Measurements from ENCODE around the gene MS4A2. TPM values are rescaled to one million over a fixed set of nuclear protein-coding genes. Genes with fewer than 3 reads are reported as not detected.
"Not testable (repeated sequence)": the region's sequence is repeated elsewhere in the genome, so short reads cannot be mapped to it uniquely, and the experiment has no call there.

Gene MS4A2
- total RNA-seq, result not detected in 2 replicates

- intact Hi-C loops (cut with micrococcal nuclease), result no loop called here
Observed at GRCh38 chr11:60088364-60088763, at the start of gene MS4A2. Gene MS4A2, plus strand, starts transcription at chr11:60088664. Its CDS starts 102 bp downstream, at chr11:60088766.

DNA sequence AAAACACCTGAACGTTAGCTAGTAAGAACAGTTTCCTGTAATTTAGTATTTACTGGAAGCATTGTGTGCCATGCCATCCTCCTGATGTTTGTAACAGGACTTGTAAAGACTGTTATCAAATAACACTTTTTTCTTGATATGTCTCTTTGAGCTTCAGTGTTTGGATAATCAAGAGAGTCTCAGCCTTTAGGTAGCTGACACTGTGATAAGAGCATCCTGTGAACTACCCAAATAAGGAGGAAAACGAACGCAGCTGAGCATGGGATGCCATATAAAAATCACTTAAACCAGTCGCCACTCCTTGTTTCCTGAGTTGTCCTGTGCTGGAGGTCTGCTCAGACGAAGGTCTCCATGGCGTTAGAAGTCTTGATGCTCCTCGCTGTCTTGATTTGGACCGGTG, 48.4 kb upstream of the MS4A2 start, which contains the start of gene OOSP2:
Gene OOSP2, plus strand, starts transcription at position 301 of the 400 bp plus-strand sequence. Its CDS starts 51 bp downstream, at position 352.
- intact Hi-C loops (cut with micrococcal nuclease), result no loop called here

DNA sequence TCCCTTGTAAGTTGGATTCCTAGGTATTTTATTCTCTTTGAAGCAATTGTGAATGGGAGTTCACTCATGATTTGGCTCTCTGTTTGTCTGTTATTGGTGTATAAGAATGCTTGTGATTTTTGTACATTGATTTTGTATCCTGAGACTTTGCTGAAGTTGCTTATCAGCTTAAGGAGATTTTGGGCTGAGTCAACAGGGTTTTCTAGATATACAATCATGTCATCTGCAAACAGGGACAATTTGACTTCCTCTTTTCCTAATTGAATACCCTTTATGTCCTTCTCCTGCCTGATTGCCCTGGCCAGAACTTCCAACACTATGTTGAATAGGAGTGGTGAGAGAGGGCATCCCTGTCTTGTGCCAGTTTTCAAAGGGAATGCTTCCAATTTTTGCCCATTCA, 38.0 kb upstream of the MS4A2 start:
- intact Hi-C loops (cut with micrococcal nuclease), result not testable (repeated sequence)

DNA sequence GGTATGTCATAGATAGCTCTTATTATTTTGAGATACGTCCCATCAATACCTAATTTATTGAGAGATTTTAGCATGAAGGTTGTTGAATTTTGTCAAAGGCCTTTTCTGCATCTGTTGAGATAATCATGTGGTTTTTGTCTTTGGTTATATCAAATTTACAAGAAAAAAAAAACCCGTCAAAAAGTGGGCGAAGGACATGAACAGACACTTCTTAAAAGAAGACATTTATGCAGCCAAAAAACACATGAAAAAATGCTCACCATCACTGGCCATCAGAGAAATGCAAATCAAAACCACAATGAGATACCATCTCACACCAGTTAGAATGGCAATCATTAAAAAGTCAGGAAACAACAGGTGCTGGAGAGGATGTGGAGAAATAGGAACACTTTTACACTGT, 37.6 kb upstream of the MS4A2 start:
- intact Hi-C loops (cut with micrococcal nuclease), result not testable (repeated sequence)

GRCh38 chr11:60056349-60056969, 32.0 kb upstream of the MS4A2 start, which contains the start of gene MS4A3:
Gene MS4A3, plus strand, starts transcription at chr11:60056665. Its CDS starts 4,496 bp downstream, at chr11:60061161.
- intact Hi-C loops (cut with micrococcal nuclease), result no loop called here

GRCh38 chr11:60059052-60059451, 29.4 kb upstream of the MS4A2 start:
- intact Hi-C loops (cut with micrococcal nuclease), result no loop called here

DNA sequence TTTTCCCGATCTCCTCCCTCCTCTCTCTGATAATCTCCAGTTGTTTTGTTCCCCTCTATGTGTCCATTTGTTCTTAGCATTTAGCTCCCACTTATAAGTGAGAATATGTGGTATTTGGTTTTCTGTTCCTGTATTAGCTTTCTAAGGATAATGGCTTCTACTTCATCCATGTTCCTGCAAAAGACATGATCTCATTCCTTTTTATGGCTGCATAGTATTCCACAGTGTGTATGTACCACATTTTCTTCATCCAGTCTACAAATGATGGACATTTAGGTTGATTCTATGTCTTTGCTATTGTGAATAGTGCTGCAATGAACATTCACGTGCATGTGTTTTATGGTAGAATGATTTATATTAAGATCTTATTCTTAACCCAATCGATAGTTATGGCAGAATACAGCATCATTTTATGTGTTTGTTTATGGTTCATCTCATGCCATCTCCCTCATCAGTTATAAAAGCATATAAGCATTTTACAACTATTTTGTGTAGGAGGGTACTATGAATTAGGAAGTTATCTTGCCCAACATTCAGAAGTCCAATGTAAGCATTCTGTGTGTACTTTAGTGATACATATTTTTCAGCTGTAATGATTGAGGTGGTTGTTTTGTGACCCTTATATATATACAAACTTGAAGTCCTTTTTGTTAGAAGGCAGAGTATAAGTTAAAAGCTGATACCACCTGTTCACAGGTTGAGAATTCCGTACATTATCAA, 28.8 kb upstream of the MS4A2 start:
- intact Hi-C loops (cut with micrococcal nuclease), result no loop called here

GRCh38 chr11:60064111-60064510, 24.4 kb upstream of the MS4A2 start:
- intact Hi-C loops (cut with micrococcal nuclease), result no loop called here

- intact Hi-C loops (cut with micrococcal nuclease), result no loop called here
Observed at GRCh38 chr11:60065801-60066200, 22.7 kb upstream of the MS4A2 start.

- intact Hi-C loops (cut with micrococcal nuclease), result no loop called here
Observed at GRCh38 chr11:60069450-60069849, 19.0 kb upstream of the MS4A2 start.

GRCh38 chr11:60071644-60072043, 16.8 kb upstream of the MS4A2 start:
- intact Hi-C loops (cut with micrococcal nuclease), result not testable (repeated sequence)

GRCh38 chr11:60077216-60077817, 11.1 kb upstream of the MS4A2 start:
- intact Hi-C loops (cut with micrococcal nuclease), result no loop called here

GRCh38 chr11:60077981-60078380, 10.5 kb upstream of the MS4A2 start:
- intact Hi-C loops (cut with micrococcal nuclease), result no loop called here

DNA sequence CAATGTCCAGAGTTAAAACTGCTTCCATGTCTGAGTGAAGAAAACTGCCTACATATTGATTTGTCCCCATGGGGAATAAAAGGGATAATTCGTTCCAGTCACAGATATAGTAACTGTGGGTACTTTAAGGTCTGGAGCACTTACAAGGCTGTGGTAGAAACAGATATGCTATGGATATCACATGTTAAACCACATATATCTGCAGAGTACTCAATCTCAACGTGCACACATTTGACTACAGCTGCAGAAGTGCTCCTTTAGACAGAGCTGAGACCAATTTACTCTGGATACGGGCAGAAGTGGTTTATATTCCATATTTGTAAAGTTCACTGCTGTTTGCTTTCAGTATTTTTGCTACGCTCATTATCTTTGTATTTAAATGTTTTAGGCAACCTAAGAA, 9.7 kb upstream of the MS4A2 start:
- intact Hi-C loops (cut with micrococcal nuclease), result no loop called here

- intact Hi-C loops (cut with micrococcal nuclease), result no loop called here
Observed at GRCh38 chr11:60080535-60080934, 7.9 kb upstream of the MS4A2 start.

DNA sequence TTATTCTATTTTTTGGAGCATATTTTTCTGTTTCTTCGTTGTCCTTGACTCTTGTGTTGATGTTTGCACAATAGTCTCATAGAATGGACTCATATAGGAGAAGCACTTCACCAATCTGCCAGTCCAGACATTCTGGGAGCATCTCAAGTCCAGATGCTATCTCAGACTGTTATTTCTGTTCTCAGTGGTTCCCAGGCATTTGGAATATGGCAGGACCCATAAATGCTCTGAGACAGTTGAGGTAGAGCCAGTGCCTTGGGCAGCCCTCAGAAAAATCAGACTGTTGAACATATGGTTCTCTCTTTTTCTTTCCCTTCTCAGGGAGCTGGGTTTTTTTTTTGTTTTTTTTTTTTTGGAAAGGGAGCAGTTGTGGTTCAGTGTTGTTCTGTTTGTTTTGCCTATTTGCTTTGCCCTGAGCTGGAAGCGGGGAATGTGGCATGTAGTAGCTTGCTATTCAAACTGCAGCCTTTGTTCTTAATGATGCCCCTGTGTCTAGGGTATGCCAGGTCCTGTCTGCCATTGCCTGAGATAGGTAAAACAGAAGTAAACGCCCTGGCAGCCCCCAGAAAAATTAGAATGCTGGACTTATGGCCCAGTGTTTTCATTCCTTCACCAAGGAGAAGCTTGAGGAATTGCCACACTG, 3.7 kb upstream of the MS4A2 start:
- intact Hi-C loops (cut with micrococcal nuclease), result no loop called here

DNA sequence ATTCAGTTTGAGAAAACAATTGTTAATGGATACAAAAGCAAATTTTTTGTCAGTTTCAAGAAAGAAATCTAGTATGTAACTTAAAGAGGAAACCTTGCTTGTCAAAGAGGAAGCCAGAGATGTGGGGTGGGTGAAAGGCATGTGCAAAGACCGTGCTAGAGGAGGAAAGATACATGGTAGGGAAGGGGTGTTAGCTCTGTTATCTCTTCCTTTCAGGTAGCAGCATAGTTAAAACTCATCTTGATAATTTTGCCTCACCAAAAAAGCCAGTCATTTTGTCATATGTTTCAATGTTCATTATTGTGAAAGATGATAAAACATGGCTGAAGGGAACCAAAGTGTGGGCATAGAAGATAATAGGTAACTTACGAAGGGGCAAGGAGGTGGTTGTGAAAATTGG, 2.6 kb upstream of the MS4A2 start:
- intact Hi-C loops (cut with micrococcal nuclease), result no loop called here

DNA sequence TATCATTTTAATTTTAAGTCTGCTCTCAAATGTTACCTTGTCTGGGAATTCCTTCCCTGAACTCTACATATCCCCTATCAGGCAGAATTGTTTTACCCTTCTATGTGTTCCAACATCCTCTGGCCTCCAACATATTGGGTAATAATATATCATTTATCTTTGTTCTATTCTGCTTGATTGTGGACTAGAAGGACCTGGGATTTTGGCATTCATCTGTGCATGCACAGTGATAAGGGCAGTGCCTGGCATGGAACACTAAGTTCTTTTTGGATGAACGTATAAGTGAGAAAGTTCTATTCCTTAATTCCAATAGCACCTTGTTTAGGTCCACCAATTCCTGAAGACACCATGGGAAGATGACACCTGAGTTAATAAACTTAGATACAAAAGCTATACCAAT, 1.2 kb upstream of the MS4A2 start:
- intact Hi-C loops (cut with micrococcal nuclease), result no loop called here

DNA sequence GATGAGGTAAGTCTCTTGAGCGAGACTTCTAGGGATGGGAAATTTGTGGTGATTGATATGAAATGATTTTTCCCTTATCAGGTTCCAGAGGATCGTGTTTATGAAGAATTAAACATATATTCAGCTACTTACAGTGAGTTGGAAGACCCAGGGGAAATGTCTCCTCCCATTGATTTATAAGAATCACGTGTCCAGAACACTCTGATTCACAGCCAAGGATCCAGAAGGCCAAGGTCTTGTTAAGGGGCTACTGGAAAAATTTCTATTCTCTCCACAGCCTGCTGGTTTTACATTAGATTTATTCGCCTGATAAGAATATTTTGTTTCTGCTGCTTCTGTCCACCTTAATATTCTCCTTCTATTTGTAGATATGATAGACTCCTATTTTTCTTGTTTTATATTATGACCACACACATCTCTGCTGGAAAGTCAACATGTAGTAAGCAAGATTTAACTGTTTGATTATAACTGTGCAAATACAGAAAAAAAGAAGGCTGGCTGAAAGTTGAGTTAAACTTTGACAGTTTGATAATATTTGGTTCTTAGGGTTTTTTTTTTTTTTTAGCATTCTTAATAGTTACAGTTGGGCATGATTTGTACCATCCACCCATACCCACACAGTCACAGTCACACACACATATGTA, 7.1 kb downstream of the MS4A2 start:
- intact Hi-C loops (cut with micrococcal nuclease), result no loop called here

DNA sequence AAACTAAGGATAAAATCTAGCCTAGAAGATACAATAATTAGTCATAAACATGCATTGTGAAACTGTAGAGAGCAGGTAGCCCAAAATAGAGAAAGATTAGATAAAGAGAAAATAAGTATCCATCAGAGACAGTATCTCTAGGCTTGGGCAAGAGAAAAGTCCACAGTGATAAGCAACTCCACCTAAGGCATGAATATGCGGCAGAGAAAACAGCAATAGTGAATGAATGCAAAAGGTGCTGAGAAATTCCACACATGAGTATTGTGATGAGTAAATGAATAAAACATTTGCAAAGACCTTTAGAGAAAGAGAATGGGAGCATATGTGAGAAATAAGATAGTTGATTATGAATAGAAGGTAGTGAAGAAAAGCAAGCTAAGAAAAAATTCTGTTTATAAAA, 8.7 kb downstream of the MS4A2 start:
- intact Hi-C loops (cut with micrococcal nuclease), result no loop called here

- intact Hi-C loops (cut with micrococcal nuclease), result no loop called here
Observed at GRCh38 chr11:60098508-60098907, 10.0 kb downstream of the MS4A2 start.

All from T-helper 1 cell treated with Interleukin-12 subunit alpha and Interleukin-12 subunit beta and Interleukin-4 antibody, amounts not matched to agents 30 ng/mL and 1 ng/mL, for 36 hours (primary cell).